ENCODE data around the gene ADI1. TPM values are rescaled to one million over a fixed set of nuclear protein-coding genes. Genes with fewer than 3 reads are reported as not detected.

The ADI1 gene
- total and polyA plus RNA-seq, 2 of the 8 experiments (the other 6 are each of a cell fraction or from before 2014, with no cell fraction given) = 12.2 to 40.2 TPM

DNA sequence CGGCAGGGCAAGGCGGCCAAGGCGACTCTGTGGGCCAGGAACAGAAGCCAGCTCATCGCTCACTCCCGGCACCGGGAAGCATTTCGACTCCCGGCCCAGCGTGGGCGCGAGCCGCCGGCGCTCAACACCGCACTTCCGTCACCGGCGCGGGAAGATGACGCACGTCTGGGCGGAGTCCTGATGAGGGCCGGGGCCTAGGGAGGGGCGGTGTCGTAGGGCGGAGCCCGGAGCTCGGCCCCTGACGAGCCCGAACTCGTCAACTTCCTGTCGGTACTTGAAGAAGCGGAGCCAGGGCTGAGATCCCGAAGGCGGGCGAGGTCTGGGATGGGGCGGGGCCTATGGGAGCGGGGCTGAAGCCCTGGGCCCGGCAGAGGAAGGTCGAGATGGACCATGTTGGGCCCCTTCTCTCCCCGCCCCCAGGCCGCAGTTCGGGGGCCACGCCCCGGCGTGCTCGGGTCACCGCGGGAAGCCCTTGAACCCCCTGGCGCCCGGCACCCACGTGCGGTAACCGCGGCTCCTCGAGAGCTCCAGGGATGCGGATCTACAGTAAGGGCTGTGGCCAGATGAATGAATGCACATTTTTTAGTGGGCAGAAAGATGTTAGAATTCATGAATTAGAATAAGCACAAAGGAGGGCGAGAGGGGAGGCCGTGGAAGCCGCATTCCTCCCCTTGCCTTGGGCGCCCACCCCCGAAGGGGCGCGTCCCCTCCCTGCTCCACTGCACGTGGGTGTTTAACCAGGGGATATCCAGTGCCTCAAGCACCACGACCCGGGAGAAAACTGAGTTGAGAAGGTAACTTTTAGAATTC, 39.1 kb upstream of the ADI1 start, which contains the start of gene RNASEH1 (continued):
- TF ChIP-seq SIN3A (conservative IDR thresholded peaks at IDR 0.05 in 1 of 2, IDR thresholded peaks at IDR 0.05 in 1 of 2; ENCODE audit: low read depth in 1 of 2, low read length in 2 of 2) (peak; percentile 86 to 89; a peak in 3 of 4 replicates), CBX5 (IDR thresholded peaks at IDR 0.05; ENCODE audit: low read depth, low read length) (no peak), SP2 (IDR thresholded peaks at IDR 0.05; ENCODE audit: low read length) (no peak), SRF (IDR thresholded peaks at IDR 0.05; ENCODE audit: low read depth, low read length) (peak; percentile 69), ASH2L (IDR thresholded peaks at IDR 0.05; ENCODE audit: low read length) (peak; percentile 65), JUN (IDR thresholded peaks at IDR 0.05; ENCODE audit: low read depth, low read length) (no peak), RBBP5 (IDR thresholded peaks at IDR 0.05; ENCODE audit: borderline replicate concordance, low read depth, low read length) (peak; percentile 88; the same call in 1 of the 2 replicates), EP300 (IDR thresholded peaks at IDR 0.05; ENCODE audit: borderline replicate concordance in 1 of 2, low read depth in 2 of 2, low read length in 2 of 2) (no peak), SP4 (IDR thresholded peaks at IDR 0.05; ENCODE audit: low read length) (peak; percentile 48), HDAC2 (IDR thresholded peaks at IDR 0.05; ENCODE audit: borderline replicate concordance in 1 of 2, low read depth in 2 of 2, low read length in 2 of 2) (peak in 1 of 2 experiments; percentile 94; a peak in 2 of 4 replicates), FOSL1 (IDR thresholded peaks at IDR 0.05; ENCODE audit: insufficient read depth, low read depth, low read length) (no peak), NRF1 (IDR thresholded peaks at IDR 0.05; ENCODE audit: low read depth, low read length) (no peak), RNF2 (IDR thresholded peaks at IDR 0.05; ENCODE audit: borderline replicate concordance, low read depth, low read length, missing control alignments, poor library complexity, severe bottlenecking) (no peak), SIRT6 (IDR thresholded peaks at IDR 0.05; ENCODE audit: low read length) (no peak), GABPA (IDR thresholded peaks at IDR 0.05; ENCODE audit: borderline replicate concordance, insufficient read depth, low read length) (peak; percentile 77; the same call in 1 of the 2 replicates), CEBPB (IDR thresholded peaks at IDR 0.05; ENCODE audit: low read depth, low read length) (no peak), CHD2 (IDR thresholded peaks at IDR 0.05; ENCODE audit: low read length) (no peak; the same call in 1 of the 2 replicates), TAF1 (IDR thresholded peaks at IDR 0.05; ENCODE audit: low read depth, low read length) (peak; percentile 93)
- TF ChIP-seq, protein P1, sequence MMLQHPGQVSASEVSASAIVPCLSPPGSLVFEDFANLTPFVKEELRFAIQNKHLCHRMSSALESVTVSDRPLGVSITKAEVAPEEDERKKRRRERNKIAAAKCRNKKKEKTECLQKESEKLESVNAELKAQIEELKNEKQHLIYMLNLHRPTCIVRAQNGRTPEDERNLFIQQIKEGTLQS (IDR thresholded peaks at IDR 0.05; ENCODE audit: insufficient read depth, low read depth, low read length) = peak; percentile 75

All from H1 (cell line).